Amniotic epithelial cell (primary cell): ENCODE results near the gene SCN1B.

ENCODE experiments used
- DNase-seq: peaks from one replicate; pipeline ENCODE4 v3.0.0-alpha.2; 2010; ENCODE audit warnings: low read depth

The SCN1B gene

DNA sequence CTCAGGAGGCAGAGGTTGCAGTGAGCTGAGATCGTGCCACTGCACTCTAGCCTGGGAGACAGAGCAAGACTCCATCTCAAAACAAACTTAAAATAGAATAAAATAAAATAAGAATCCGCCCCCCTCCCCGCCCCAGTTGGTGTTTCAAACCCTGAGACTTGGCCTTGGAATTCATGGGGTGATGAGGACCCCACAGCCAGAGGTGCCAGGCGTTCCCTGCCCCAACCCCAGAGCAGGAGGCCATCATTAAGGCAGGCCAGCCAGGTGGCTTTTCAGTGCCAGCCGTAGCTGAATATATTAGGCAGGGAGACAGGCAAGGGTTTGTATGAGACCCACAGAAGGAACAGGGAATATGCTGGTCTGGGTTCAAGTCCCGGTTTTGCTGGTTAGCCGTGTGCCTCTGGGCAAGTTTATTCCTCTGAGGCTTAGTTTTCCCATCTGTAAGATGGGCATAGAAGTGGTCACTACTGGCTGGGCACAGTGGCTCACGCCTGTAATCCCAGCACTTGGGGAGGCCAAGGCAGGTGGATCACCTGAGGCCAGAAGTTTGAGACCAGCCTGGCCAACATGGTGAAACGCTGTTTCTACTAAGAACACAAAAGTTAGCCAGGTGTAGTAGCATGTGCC, 23.5 kb downstream of the SCN1B start:
- DNase-seq: no peak

GRCh38 chr19:35054626-35055025, 24.4 kb downstream of the SCN1B start:
- no peak for DNase-seq

DNA sequence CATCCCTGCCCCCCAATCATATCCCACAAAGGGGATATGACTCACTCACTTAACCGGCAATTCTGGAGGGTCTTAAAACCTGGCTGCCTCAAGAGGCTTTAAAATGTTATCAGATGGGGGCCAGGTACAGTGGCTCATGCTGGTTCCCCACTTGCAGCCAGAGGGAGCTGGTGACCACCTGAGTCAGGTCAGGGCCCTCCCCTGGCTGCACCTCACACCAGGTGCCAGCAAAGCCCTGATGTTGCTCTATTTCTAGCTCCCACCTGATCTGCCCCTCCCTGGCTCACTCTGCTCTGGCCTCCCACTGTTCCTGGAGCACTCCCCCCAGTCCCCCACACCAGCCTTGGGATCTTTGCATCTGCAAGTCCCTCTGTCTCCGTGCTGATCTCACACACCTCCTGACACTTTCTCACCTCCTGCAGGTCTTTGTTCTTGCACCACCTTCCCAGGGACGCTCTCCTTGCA, 25.5 kb downstream of the SCN1B start:
- no peak for DNase-seq

- no peak for DNase-seq
Measured at GRCh38 chr19:35056513-35057063, 26.3 kb downstream of the SCN1B start.

DNA sequence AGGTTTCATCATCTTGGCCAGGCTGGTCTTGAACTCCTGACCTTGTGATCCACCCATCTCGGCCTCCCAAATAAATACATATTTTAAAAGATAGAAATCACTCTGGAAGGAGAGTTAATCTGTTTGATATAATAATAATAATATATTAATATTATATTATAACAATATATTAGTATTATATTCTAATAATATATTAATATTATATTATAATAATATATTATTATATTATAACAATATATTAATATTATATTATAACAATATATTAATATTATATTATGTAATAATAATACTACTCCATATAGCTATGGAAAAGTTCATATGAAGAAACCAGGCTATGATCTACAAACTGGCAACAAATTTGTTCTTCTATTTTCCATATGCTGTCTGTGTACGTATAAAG, 28.1 kb downstream of the SCN1B start:
- no peak for DNase-seq

DNA sequence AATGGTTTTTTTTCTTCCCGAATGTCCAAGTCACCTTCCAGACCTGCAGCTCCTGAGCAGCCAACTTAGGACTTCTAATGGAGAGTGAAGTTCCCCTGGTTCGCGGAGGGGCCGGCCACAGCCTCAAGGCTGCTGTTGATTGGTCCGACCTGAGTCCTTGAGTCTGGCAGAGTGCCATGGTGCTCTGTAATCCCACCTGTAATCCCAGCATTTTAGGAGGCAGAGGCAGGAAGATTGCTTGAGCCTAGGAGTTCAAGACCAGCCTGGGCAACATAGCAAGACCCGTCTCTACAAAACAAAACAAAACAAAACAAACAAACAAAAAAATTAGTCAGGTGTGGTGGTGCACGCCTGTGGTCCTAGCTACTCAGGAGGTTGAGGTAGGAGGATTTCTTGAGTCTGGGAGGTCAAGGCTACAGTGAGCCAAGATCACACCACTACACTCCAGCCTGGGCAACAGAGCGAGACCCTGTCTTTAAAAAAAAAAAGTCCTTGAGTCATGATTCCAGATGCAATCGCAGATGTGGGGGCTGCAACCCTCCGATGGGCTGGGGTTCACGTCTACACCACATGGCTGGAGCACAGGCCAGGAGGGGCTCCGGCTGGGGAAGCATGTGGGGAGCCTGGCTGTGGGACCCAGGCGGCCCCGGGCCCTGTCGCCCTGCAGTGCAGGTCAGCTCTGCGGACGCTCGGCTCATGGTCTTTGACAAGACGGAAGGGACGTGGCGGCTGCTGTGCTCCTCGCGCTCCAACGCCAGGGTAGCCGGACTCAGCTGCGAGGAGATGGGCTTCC, 28.9 kb downstream of the SCN1B start:
- DNase-seq: no peak

- DNase-seq: no peak
Measured at GRCh38 chr19:35059799-35060091, 29.5 kb downstream of the SCN1B start.

DNA sequence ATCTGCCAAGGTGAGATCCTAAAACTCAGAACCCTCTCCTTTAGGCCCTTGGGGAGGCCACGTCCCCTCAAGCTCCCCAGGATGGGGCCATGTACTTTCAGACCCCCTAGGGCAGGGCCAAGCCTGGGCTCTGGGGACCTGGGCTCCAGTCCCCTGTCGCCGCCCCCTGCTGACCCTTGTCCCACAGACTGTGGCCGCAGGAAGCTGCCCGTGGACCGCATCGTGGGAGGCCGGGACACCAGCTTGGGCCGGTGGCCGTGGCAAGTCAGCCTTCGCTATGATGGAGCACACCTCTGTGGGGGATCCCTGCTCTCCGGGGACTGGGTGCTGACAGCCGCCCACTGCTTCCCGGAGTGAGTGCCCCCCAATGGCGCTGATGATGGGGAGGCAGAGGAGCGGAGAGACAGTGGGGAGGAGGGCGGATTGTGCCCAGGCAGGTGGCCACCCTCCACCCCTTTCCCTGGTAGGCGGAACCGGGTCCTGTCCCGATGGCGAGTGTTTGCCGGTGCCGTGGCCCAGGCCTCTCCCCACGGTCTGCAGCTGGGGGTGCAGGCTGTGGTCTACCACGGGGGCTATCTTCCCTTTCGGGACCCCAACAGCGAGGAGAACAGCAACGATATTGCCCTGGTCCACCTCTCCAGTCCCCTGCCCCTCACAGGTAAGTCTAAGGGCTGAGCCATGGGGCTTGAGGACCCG, 30.0 kb downstream of the SCN1B start:
- DNase-seq: no peak

- DNase-seq: no peak
Measured at GRCh38 chr19:35061583-35062373, 31.5 kb downstream of the SCN1B start.

GRCh38 chr19:35062942-35063341, 32.7 kb downstream of the SCN1B start:
- DNase-seq: no peak

DNA sequence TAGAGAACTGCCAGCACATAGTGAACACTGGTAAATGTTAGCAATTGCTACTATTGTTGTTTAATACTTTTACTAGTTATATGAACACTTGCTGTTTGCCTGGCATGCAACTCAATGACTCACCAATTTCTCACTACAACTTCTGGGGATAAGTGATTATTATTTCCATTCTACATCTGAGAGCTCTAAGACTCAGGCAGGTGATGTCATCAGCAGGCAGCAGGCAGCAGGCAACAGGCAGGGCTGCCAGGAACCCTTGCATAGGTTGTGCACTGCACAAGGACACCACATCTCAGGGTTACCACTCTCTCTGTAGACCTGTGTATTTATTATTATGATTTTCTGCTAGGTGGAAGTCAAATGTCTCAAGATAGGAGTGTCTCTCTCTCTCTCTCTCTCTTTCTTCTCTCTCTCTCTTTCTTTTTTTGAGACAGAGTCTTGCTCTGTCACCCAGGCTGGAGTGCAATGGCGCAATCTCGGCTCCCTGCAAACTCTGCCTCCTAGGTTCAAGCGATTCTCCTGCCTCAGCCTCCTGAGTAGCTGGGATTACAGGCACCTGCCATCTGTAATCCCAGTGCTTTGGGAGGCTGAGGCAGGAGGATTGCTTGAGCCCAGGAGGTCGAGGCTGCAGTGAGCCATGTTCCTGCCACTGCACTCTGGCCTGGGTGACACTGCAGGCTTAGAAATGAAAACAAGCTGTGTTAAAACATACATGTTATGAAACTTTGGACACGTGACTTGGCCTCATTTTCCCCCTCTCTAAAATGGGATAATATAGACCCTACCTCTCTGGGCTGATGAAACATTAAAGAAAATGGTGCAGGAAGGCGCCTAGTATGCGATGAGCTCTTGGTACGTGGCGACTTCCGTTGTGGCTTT, 33.9 kb downstream of the SCN1B start:
- DNase-seq: peak; percentile 71

DNA sequence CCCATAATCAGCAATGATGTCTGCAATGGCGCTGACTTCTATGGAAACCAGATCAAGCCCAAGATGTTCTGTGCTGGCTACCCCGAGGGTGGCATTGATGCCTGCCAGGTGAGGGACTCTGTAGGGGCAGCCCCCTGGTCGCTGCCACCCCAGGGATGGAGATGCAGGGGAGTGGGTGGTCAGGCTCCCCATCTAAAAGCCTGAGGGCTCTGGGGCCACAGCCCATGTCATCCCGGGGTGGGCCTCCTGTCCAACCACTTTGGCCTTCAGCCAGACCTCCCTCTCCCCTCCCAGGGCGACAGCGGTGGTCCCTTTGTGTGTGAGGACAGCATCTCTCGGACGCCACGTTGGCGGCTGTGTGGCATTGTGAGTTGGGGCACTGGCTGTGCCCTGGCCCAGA, 35.3 kb downstream of the SCN1B start:
- no peak for DNase-seq

GRCh38 chr19:35066121-35066520, 35.9 kb downstream of the SCN1B start:
- DNase-seq: no peak

- DNase-seq: peak; percentile 78
Measured at GRCh38 chr19:35066691-35067563, 36.7 kb downstream of the SCN1B start.

DNA sequence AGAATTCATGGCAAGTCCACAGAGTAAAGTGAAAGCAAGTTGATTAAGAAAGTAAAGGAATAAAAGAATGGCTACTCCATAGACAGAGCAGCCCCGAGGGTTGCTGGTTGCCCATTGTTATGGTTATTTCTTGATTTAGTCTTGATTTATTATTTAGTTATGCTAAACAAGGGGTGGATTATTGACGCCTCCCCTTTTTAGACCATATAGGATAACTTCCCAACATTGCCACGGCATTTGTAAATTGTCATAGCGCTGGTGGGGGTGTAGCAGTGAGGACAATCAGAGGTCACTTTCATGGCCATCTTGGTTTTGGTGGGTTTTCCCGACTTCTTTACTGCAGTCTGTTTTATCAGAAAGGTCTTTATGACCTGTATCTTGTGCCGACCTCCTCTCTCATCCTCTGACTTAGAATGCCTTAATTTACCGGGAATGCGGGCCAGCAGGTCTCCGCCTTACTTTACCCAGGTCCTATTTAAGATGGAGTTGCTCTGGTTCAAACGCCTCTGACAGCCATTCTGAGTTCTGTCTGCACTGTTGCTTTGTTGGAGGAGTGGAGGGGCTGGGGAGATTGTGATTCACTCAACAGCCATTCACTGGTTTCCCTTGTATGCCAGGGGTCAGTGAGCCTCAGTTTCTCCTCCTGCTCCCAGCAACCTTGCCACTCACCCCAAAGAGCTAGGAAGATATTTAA, 38.8 kb downstream of the SCN1B start:
- DNase-seq: no peak

DNA sequence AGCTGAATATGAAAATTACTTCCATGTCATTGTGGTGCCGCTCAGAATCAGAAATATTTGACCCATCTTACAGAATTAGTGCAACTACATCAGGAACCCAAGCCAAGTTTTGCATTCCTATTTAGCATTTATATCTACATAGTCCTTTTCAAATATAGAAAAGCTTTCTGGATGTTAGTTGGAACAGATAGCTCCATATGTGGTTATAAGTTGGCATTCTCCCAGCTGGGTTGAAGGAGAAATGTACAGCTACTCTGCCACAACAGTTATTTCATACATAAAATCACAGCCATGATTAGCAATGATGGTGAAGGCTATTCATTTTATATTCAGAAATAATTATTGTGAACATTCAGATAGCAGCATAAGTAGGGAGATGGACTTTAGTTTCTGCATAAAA, 39.4 kb downstream of the SCN1B start:
- no peak for DNase-seq

GRCh38 chr19:35070471-35070870, 40.2 kb downstream of the SCN1B start:
- no peak for DNase-seq

DNA sequence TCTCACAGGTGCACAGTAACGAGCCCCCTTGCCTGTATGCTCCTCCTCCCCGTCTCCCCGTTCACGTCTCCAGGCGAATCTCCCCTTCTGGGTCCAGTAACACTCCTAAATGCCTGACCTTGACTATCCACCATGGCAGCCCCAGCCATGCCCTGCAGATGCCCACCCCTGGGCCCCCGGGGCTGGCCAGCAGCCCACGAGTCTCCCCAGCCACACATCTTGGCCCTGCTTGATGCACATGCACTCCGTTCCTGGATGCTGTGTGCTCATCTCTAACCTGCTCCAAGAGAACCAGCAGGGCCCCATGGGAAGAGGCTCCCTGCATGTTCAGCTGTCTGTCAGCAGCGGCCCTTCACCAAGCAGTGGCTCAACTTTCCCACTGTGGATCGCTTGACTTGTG, 43.2 kb downstream of the SCN1B start:
- DNase-seq: no peak

GRCh38 chr19:35073941-35074340, 43.7 kb downstream of the SCN1B start:
- DNase-seq: no peak
